A673 (cell line): ENCODE results near the gene TSC22D3. TPM values are rescaled to one million over a fixed set of nuclear protein-coding genes. Genes with fewer than 3 reads are reported as not detected.

Source experiments
- BruUV-seq: library from RNA; stranded (reverse); fragments of 400-500 nt; replicated peaks from 2 replicates; lab custom pipeline; 2021; lab: Mats Ljungman, UMichigan
- CTCF ChIA-PET: fragments of 300-600 bp; sonication (Branson Sonifier 250); formaldehyde crosslinking; loops from one replicate; lab custom pipeline; 2022; ENCODE audit warnings: antibody characterized with exemption; lab: Charles Lee
- POLR2A ChIA-PET: fragments of 300-600 bp; sonication (Branson Sonifier 250); formaldehyde crosslinking; loops from one replicate; lab custom pipeline; 2022; ENCODE audit warnings: antibody characterized with exemption; ENCODE audit not compliant: low non-redundant PET; lab: Charles Lee
- DNase-seq: peaks from one replicate; pipeline ENCODE4 v3.0.0-alpha.2; 2015; ENCODE audit warnings: low spot score
- H3K27ac ChIP-seq: fragments of 200-600 bp; sonication (generic); 2 replicates; pipeline ENCODE4 v1.5.1; 2016; ENCODE audit warnings: mixed run types, low read depth, mild to moderate bottlenecking, mixed read lengths, antibody characterized with exemption, low read length; ENCODE audit not compliant: poor library complexity, severe bottlenecking
- H3K27me3 ChIP-seq: fragments of 200-600 bp; sonication (generic); replicated peaks from 2 replicates; pipeline ENCODE4 v1.6.1; 2017; ENCODE audit warnings: mixed run types, low read depth, mild to moderate bottlenecking, mixed read lengths, antibody characterized with exemption, low read length; ENCODE audit not compliant: insufficient read depth, poor library complexity
- H3K36me3 ChIP-seq: fragments of 200-600 bp; sonication (generic); 2 replicates; pipeline ENCODE4 v1.6.1; 2016; ENCODE audit warnings: mixed run types, mild to moderate bottlenecking, mixed read lengths, antibody characterized with exemption, low read length; ENCODE audit not compliant: insufficient read depth, poor library complexity, severe bottlenecking
- H3K4me1 ChIP-seq: fragments of 200-600 bp; sonication (generic); 2 replicates; pipeline ENCODE4 v1.6.1; 2017; ENCODE audit warnings: mixed run types, mild to moderate bottlenecking, mixed read lengths, antibody characterized with exemption, low read length; ENCODE audit not compliant: insufficient read depth, poor library complexity, severe bottlenecking
- H3K4me3 ChIP-seq: fragments of 200-600 bp; sonication (generic); 2 replicates; pipeline ENCODE4 v1.5.1; 2016; ENCODE audit warnings: low read depth, mixed run types, mild to moderate bottlenecking, mixed read lengths, low read length; ENCODE audit not compliant: poor library complexity, severe bottlenecking
- H3K9me3 ChIP-seq: fragments of 200-600 bp; sonication (generic); 2 replicates; pipeline ENCODE4 v1.6.1; 2016; ENCODE audit warnings: mixed run types, low read depth, mild to moderate bottlenecking, mixed read lengths, antibody characterized with exemption, low read length; ENCODE audit not compliant: poor library complexity, severe bottlenecking
- CTCF ChIP-seq: fragments of 300-800, 200-600 bp; sonication (generic); conservative IDR thresholded peaks from 2 replicates; pipeline ENCODE4 v1.5.1; 2017; ENCODE audit warnings: low read depth, mild to moderate bottlenecking, antibody characterized with exemption, low read length, moderate library complexity, mixed read lengths
- EZH2 ChIP-seq: fragments of 200-600 bp; sonication (generic); IDR thresholded peaks from 2 replicates; pipeline ENCODE4 v1.6.1; 2017; ENCODE audit warnings: borderline replicate concordance, low read depth, mild to moderate bottlenecking, mixed read lengths, antibody characterized with exemption, low read length; ENCODE audit not compliant: poor library complexity, severe bottlenecking
- intact Hi-C: fragments of 100-400 bp; cut with micrococcal nuclease; formaldehyde crosslinking; loops from one replicate; pipeline ENCODE4 v1.10.0; 2022; ENCODE audit not compliant: unreplicated experiment
- total RNA-seq: library from RNA; stranded (reverse); gene quantifications from 2 replicates; pipeline ENCODE4 v1.2.3, GENCODE V29; 2021

Gene TSC22D3
- total RNA-seq, 1 experiment from 2014 or later, result 10.6 TPM

GRCh38 chrX:107666931-107667330 lies 108.7 kb downstream of the TSC22D3 start:
- intact Hi-C loops, result no loop called here
- no peak overlapping the region for H3K27ac ChIP-seq
- H3K4me1 ChIP-seq, result no peaks in the 10 kb centered on the region
- CTCF ChIA-PET, result no interaction called here
- BruUV-seq, result no TSS peak
- DNase-seq, result no peak
- H3K27me3 ChIP-seq, result no peaks in the 10 kb centered on the region
- POLR2A ChIA-PET, result no interaction called here
- TF ChIP-seq CTCF (no peak), EZH2 (no peak)
- no peak overlapping the region for H3K4me3 ChIP-seq
- no peaks in the 10 kb centered on the region for H3K36me3 ChIP-seq
- H3K9me3 ChIP-seq, result no peaks in the 10 kb centered on the region

Other genes starting within 250 kb of the TSC22D3 start
- gene PRPS1, start 147.3 kb downstream of the TSC22D3 start, total RNA-seq, result 87.3 and 88.1 TPM in 2 replicates
- not detected in 2 replicates for gene NCBP2L, start 1.9 kb upstream of the TSC22D3 start, total RNA-seq
- gene MID2, start 50.1 kb upstream of the TSC22D3 start, total RNA-seq, result 0.43 and 0.48 TPM in 2 replicates
- gene TEX13B, start 206.6 kb upstream of the TSC22D3 start, total RNA-seq, result not detected in 2 replicates